ENCODE results near the gene C1orf174. TPM values are rescaled to one million over a fixed set of nuclear protein-coding genes. Genes with fewer than 3 reads are reported as not detected.

The C1orf174 gene
- total and polyA plus RNA-seq, 2 of the 4 experiments (the other 2 are of a cell fraction): 26.7 to 45.7 TPM

GRCh38 chr1:3880429-3881192 lies 19.5 kb downstream of the C1orf174 start:
- H3K23ac ChIP-seq (ENCODE audit: low read depth, low read length): no peak overlapping the region
- no peaks in the 10 kb centered on the region for H3K27me3 ChIP-seq (ENCODE audit: control insufficient read depth, insufficient read depth, low read length)
- H2BK5ac ChIP-seq (ENCODE audit: low read depth, low read length, poor library complexity, severe bottlenecking): no peak overlapping the region
- no peak overlapping the region for H3K27ac ChIP-seq (ENCODE audit: insufficient read depth, low read length)
- H3K9ac ChIP-seq (ENCODE audit: low read depth, low read length): no peak overlapping the region
- H2BK15ac ChIP-seq (ENCODE audit: low read depth, low read length): no peak overlapping the region
- H3K4ac ChIP-seq (ENCODE audit: low read depth, low read length): no peak overlapping the region
- no peak overlapping the region for H2AFZ ChIP-seq (replicated peaks; ENCODE audit: low read length, poor library complexity)
- POLR2A ChIA-PET (ENCODE audit: unreplicated experiment): no interaction called here
- no peak for ATAC-seq (ENCODE audit: low read depth)
- no peak overlapping the region for H2BK20ac ChIP-seq (ENCODE audit: low read depth, low read length)
- H4K5ac ChIP-seq (ENCODE audit: low read depth, low read length): no peak overlapping the region
- no TSS peak for BruUV-seq (replicated peaks)
- in situ Hi-C loops (cut with MboI; ENCODE audit: low sequenced_read_pairs) (loop anchor here (5.0 kb wide), 1 partner anchor 48 kb away; no protein-coding TSS in a partner anchor), intact Hi-C loops (cut with micrococcal nuclease) (no loop called here), dilution Hi-C loops (cut with HindIII; ENCODE audit: low sequenced_read_pairs, unreplicated experiment) (no loop called here)
- no peak overlapping the region for H3K4me3 ChIP-seq (ENCODE audit: insufficient read depth, low read depth, low read length)
- H3K36me3 ChIP-seq (ENCODE audit: control insufficient read depth, insufficient read depth, low read length): peaks cover 20% of the 10 kb centered on the region
- H3K4me2 ChIP-seq (ENCODE audit: low read depth, low read length): no peak overlapping the region
- WGBS, 2 experiments (ENCODE audit: extremely low coverage in 2 of 2, insufficient read length in 1 of 2): 100% methylated on average over 3 of the region's 20 CpGs; no CpG with 5 or more reads in 1 of the 2 experiments
- TF ChIP-seq SMC3 (IDR thresholded peaks at IDR 0.05; ENCODE audit: low read depth, low read length) (no peak), RCOR1 (IDR thresholded peaks at IDR 0.05; ENCODE audit: insufficient replicate concordance, low read length) (no peak), CHD1 (IDR thresholded peaks at IDR 0.05; ENCODE audit: low read depth, low read length) (no peak), POLR2A (IDR thresholded peaks at IDR 0.05; ENCODE audit: low read depth, low read length) (no peak), CTCF (conservative IDR thresholded peaks at IDR 0.05; ENCODE audit: low read depth, low read length) (no peak), NFE2L2 (IDR thresholded peaks at IDR 0.05; ENCODE audit: low read depth, low read length) (no peak), RFX5 (IDR thresholded peaks at IDR 0.05; ENCODE audit: low read depth, low read length) (no peak), BHLHE40 (IDR thresholded peaks at IDR 0.05; ENCODE audit: low read depth, low read length) (no peak), FOS (IDR thresholded peaks at IDR 0.05; ENCODE audit: low read depth, low read length) (no peak), CEBPB (IDR thresholded peaks at IDR 0.05; ENCODE audit: low read depth, low read length) (no peak), RAD21 (IDR thresholded peaks at IDR 0.05; ENCODE audit: low read length) (no peak), MAZ (IDR thresholded peaks at IDR 0.05; ENCODE audit: borderline replicate concordance, low read depth, low read length) (no peak)
- TF ChIP-seq, protein P1, sequence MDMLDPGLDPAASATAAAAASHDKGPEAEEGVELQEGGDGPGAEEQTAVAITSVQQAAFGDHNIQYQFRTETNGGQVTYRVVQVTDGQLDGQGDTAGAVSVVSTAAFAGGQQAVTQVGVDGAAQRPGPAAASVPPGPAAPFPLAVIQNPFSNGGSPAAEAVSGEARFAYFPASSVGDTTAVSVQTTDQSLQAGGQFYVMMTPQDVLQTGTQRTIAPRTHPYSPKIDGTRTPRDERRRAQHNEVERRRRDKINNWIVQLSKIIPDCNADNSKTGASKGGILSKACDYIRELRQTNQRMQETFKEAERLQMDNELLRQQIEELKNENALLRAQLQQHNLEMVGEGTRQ (IDR thresholded peaks at IDR 0.05; ENCODE audit: low read depth, low read length): no peak
- no peak overlapping the region for H3K14ac ChIP-seq (replicated peaks; ENCODE audit: low read depth, low read length)
- no peak overlapping the region for H3K56ac ChIP-seq (ENCODE audit: extremely low read depth, insufficient read depth, low read length)
- H4K91ac ChIP-seq (ENCODE audit: insufficient read depth, low read depth, low read length): no peak overlapping the region
- H3K18ac ChIP-seq (ENCODE audit: low read depth, low read length): no peak overlapping the region
- H2AK9ac ChIP-seq (replicated peaks; ENCODE audit: low read depth, low read length, poor library complexity): no peak overlapping the region
- no peak overlapping the region for H2BK120ac ChIP-seq (ENCODE audit: low read depth, low read length)
- no peak overlapping the region for H2AK5ac ChIP-seq (ENCODE audit: low read depth, low read length)
- CTCF ChIA-PET: no interaction called here
- peaks cover 10% of the 10 kb centered on the region for H3K9me3 ChIP-seq (ENCODE audit: control insufficient read depth, insufficient read depth, low read length)
- H3K9me1 ChIP-seq (ENCODE audit: insufficient read depth, low read length): no peaks in the 10 kb centered on the region
- H3K79me1 ChIP-seq (ENCODE audit: low read depth in 1 of 2, low read length in 2 of 2): no peaks in the 10 kb centered on the region
- no peak overlapping the region for H4K8ac ChIP-seq (ENCODE audit: low read depth in 2 of 2, low read length in 2 of 2)
- H3K4me1 ChIP-seq (ENCODE audit: control insufficient read depth, insufficient read depth, low read length): no peaks in the 10 kb centered on the region
- no peak for DNase-seq
- no peaks in the 10 kb centered on the region for H4K20me1 ChIP-seq (ENCODE audit: insufficient read depth, low read length)

All from IMR-90 (cell line).